OCI-LY1 (cell line): Measurements from ENCODE around the gene SLC27A1.

Experiments used
- CTCF ChIP-seq: fragments of 200-600 bp; sonication (generic), shearing (Covaris generic); IDR thresholded peaks from 2 replicates; pipeline ENCODE4 v1.5.1; 2017; ENCODE audit warnings: mild to moderate bottlenecking, antibody characterized with exemption, low read length, moderate library complexity, mixed read lengths
- EZH2 ChIP-seq: fragments of 200-600 bp; sonication (generic), shearing (Covaris generic); IDR thresholded peaks from 2 replicates; pipeline ENCODE4 v1.8.0; 2017; ENCODE audit warnings: borderline replicate concordance, mixed run types, mild to moderate bottlenecking, antibody characterized with exemption, low read length, moderate library complexity, mixed read lengths

- TF ChIP-seq CTCF (no peak), EZH2 (no peak)
These were observed 14.8 kb upstream of the SLC27A1 start for GRCh38 chr19:17455308-17456123.
